ENCODE results near the gene MEGF11. TPM values are rescaled to one million over a fixed set of nuclear protein-coding genes. Genes with fewer than 3 reads are reported as not detected.

Gene MEGF11
- polyA plus RNA-seq, 1 of the 3 experiments (the other 2 are of a cell fraction), result not detected

- no peak overlapping the region for H3K4me2 ChIP-seq
- H3F3A ChIP-seq (replicated peaks; ENCODE audit: insufficient read depth), result no peaks in the 10 kb centered on the region
- H3K27ac ChIP-seq (ENCODE audit: low read depth in 2 of 2, low read length in 1 of 2), result no peak overlapping the region
- no peaks in the 10 kb centered on the region for H3K9me2 ChIP-seq
- no peak overlapping the region for H3K4me3 ChIP-seq (ENCODE audit: low read depth in 2 of 2, low read length in 1 of 2)
- H3K9ac ChIP-seq, result no peak overlapping the region
- H4K20me1 ChIP-seq (ENCODE audit: insufficient read depth), result no peaks in the 10 kb centered on the region
- peaks cover 0 to 21% of the 10 kb centered on the region in 2 experiments; a peak in 1 of 4 replicates for H3K4me1 ChIP-seq (ENCODE audit: control insufficient read depth in 1 of 2, insufficient read depth in 2 of 2, low read depth in 1 of 2, low read length in 1 of 2)
- H3K27me3 ChIP-seq (ENCODE audit: insufficient read depth), result peaks cover 13% of the 10 kb centered on the region; the same call in 1 of the 2 replicates
- no peaks in the 10 kb centered on the region for H3K79me2 ChIP-seq (ENCODE audit: insufficient read depth)
- no peak for TF ChIP-seq PBX3 (IDR thresholded peaks at IDR 0.05)
- no peak for TF ChIP-seq GATA2 (CRISPR knock-in tag; IDR thresholded peaks at IDR 0.05)
- ChIA-PET POLR2A (no interaction called here), CTCF (no interaction called here)
- WGBS (ENCODE audit: low lambda C conversion rate), result 64% methylated on average over 8 of the region's 8 CpGs
- H3K9me3 ChIP-seq, result no peaks in the 10 kb centered on the region
- H3K36me3 ChIP-seq (replicated peaks in 1 of 2; ENCODE audit: control insufficient read depth in 1 of 2, insufficient read depth in 2 of 2, low read length in 1 of 2), result no peaks in the 10 kb centered on the region
- H2AFZ ChIP-seq (ENCODE audit: low read depth), result no peak overlapping the region
- no peak for DNase-seq
Measured at GRCh38 chr15:66038387-66039116, 215.0 kb downstream of the MEGF11 start.

GRCh38 chr15:66036859-66037258 is 216.7 kb downstream of the MEGF11 start:
- H3K4me1 ChIP-seq (ENCODE audit: control insufficient read depth in 1 of 2, insufficient read depth in 2 of 2, low read depth in 1 of 2, low read length in 1 of 2), result peaks cover 0 to 19% of the 10 kb centered on the region in 2 experiments; a peak in 1 of 4 replicates
- TF ChIP-seq TCF12 (IDR thresholded peaks at IDR 0.05) (no peak), JUND (IDR thresholded peaks at IDR 0.05) (no peak), MEF2A (IDR thresholded peaks at IDR 0.05; ENCODE audit: borderline replicate concordance, low read depth) (no peak), ZBTB33 (IDR thresholded peaks at IDR 0.05; ENCODE audit: borderline replicate concordance, low read depth) (no peak)
- no peak overlapping the region for H3K27ac ChIP-seq (ENCODE audit: low read depth in 2 of 2, low read length in 1 of 2)
- H2AFZ ChIP-seq (ENCODE audit: low read depth), result no peak overlapping the region
- H4K20me1 ChIP-seq (ENCODE audit: insufficient read depth), result no peaks in the 10 kb centered on the region
- no peak overlapping the region for H3K4me3 ChIP-seq (ENCODE audit: low read depth in 2 of 2, low read length in 1 of 2)
- DNase-seq, result peak; percentile 51
- no peaks in the 10 kb centered on the region for H3K9me2 ChIP-seq
- ChIA-PET POLR2A (no interaction called here), CTCF (interaction anchor here (0.8 kb wide), 2 partner anchors 19 to 55 kb away, joined by 3 read pairs; no protein-coding TSS in a partner anchor)
- no peak overlapping the region for H3K9ac ChIP-seq
- peaks cover 13% of the 10 kb centered on the region; the same call in 1 of the 2 replicates for H3K27me3 ChIP-seq (ENCODE audit: insufficient read depth)
- no peak overlapping the region for H3K4me2 ChIP-seq
- H3F3A ChIP-seq (replicated peaks; ENCODE audit: insufficient read depth), result no peaks in the 10 kb centered on the region
- H3K36me3 ChIP-seq (replicated peaks in 1 of 2; ENCODE audit: control insufficient read depth in 1 of 2, insufficient read depth in 2 of 2, low read length in 1 of 2), result no peaks in the 10 kb centered on the region
- no peaks in the 10 kb centered on the region for H3K79me2 ChIP-seq (ENCODE audit: insufficient read depth)
- no peaks in the 10 kb centered on the region for H3K9me3 ChIP-seq
- 52% methylated on average over 5 of the region's 5 CpGs for WGBS (ENCODE audit: low lambda C conversion rate)

- Histone ChIP-seq H3K27me3 (ENCODE audit: insufficient read depth) (peaks cover 13% of the 10 kb centered on the region; the same call in 1 of the 2 replicates), H3K36me3 (replicated peaks in 1 of 2; ENCODE audit: control insufficient read depth in 1 of 2, insufficient read depth in 2 of 2, low read length in 1 of 2) (no peaks in the 10 kb centered on the region), H3F3A (replicated peaks; ENCODE audit: insufficient read depth) (no peaks in the 10 kb centered on the region), H3K9me2 (no peaks in the 10 kb centered on the region), H3K9ac (no peak overlapping the region), H2AFZ (ENCODE audit: low read depth) (no peak overlapping the region), H4K20me1 (ENCODE audit: insufficient read depth) (no peaks in the 10 kb centered on the region), H3K27ac (ENCODE audit: low read depth in 2 of 2, low read length in 1 of 2) (no peak overlapping the region), H3K4me1 (ENCODE audit: control insufficient read depth in 1 of 2, insufficient read depth in 2 of 2, low read depth in 1 of 2, low read length in 1 of 2) (peaks cover 0 to 19% of the 10 kb centered on the region in 2 experiments; a peak in 1 of 4 replicates), H3K4me2 (no peak overlapping the region), H3K9me3 (no peaks in the 10 kb centered on the region), H3K79me2 (ENCODE audit: insufficient read depth) (no peaks in the 10 kb centered on the region), H3K4me3 (ENCODE audit: low read depth in 2 of 2, low read length in 1 of 2) (no peak overlapping the region)
- CTCF ChIA-PET, result interaction anchor here (0.6 to 1.4 kb wide), 3 partner anchors 9 to 312 kb away, joined by 3 to 4 read pairs (median 3); no protein-coding TSS in a partner anchor
- no peak for TF ChIP-seq CHD2 (IDR thresholded peaks at IDR 0.05; ENCODE audit: low read length, partially characterized antibody)
- no peak for TF ChIP-seq PBX3 (IDR thresholded peaks at IDR 0.05)
- TF ChIP-seq FOSL2 (IDR thresholded peaks at IDR 0.05; ENCODE audit: borderline replicate concordance, low read depth), result no peak
- TF ChIP-seq NRF1 (IDR thresholded peaks at IDR 0.05; ENCODE audit: low read depth, low read length), result no peak
- no peak for TF ChIP-seq IRF3 (IDR thresholded peaks at IDR 0.05; ENCODE audit: low read depth, low read length)
- POLR2A ChIA-PET, result interaction anchor here (0.5 kb wide), 1 partner anchor 502 kb away, joined by 3 read pairs; no protein-coding TSS in a partner anchor
- 45% methylated on average over 4 of the region's 5 CpGs for WGBS (ENCODE audit: low lambda C conversion rate)
- no peak for DNase-seq
Measured at GRCh38 chr15:66035901-66036300, 217.6 kb downstream of the MEGF11 start.
